GM23248 (cell line): ENCODE data around the gene CBX3. TPM values are rescaled to one million over a fixed set of nuclear protein-coding genes. Genes with fewer than 3 reads are reported as not detected.
A peak's percentile ranks its signal among the peaks of the same experiment; 100 is the strongest.
"Not testable (repeated sequence)": the region's sequence is repeated elsewhere in the genome, so short reads cannot be mapped to it uniquely, and the experiment has no call there.

Experiments used
- DNase-seq: peaks from one replicate; pipeline ENCODE4 v3.0.0-alpha.2; 2015
- H2AFZ ChIP-seq: fragments of 200-600 bp; sonication (generic); 2 replicates; pipeline ENCODE4 v1.6.1; 2016; ENCODE audit warnings: antibody characterized with exemption
- H3F3A ChIP-seq: fragments of 200-600 bp; sonication (generic); 2 replicates; pipeline ENCODE4 v1.6.1; 2016; ENCODE audit warnings: mild to moderate bottlenecking, antibody characterized with exemption, mixed run types; ENCODE audit not compliant: insufficient read depth
- H3K27ac ChIP-seq: fragments of 200-600 bp; sonication (generic); 2 replicates; pipeline ENCODE4 v1.5.1; 2016; ENCODE audit warnings: mild to moderate bottlenecking
- H3K27me3 ChIP-seq: fragments of 200-600 bp; sonication (generic); replicated peaks from 2 replicates; pipeline ENCODE4 v1.6.1; 2016; ENCODE audit warnings: mild to moderate bottlenecking; ENCODE audit not compliant: insufficient read depth
- H3K36me3 ChIP-seq: fragments of 200-600 bp; sonication (generic); 2 replicates; pipeline ENCODE4 v1.6.1; 2016; ENCODE audit warnings: low read depth, mild to moderate bottlenecking
- H3K4me1 ChIP-seq: fragments of 200-600 bp; sonication (generic); 2 replicates; pipeline ENCODE4 v1.6.1; 2016; ENCODE audit warnings: mild to moderate bottlenecking; ENCODE audit not compliant: insufficient read depth
- H3K4me2 ChIP-seq: fragments of 200-600 bp; sonication (generic); one replicate; pipeline ENCODE4 v1.6.1; 2016; ENCODE audit warnings: mild to moderate bottlenecking; ENCODE audit not compliant: unreplicated experiment
- H3K4me3 ChIP-seq: fragments of 200-600 bp; sonication (generic); 2 replicates; pipeline ENCODE4 v1.5.1; 2016; ENCODE audit warnings: mild to moderate bottlenecking
- H3K79me2 ChIP-seq: fragments of 200-600 bp; sonication (generic); 2 replicates; pipeline ENCODE4 v1.6.1; 2016; ENCODE audit warnings: mild to moderate bottlenecking; ENCODE audit not compliant: insufficient read depth
- H3K9ac ChIP-seq: fragments of 200-600 bp; sonication (generic); 2 replicates; pipeline ENCODE4 v1.6.1; 2016; ENCODE audit warnings: mild to moderate bottlenecking
- H3K9me2 ChIP-seq: fragments of 200-600 bp; sonication (generic); 2 replicates; pipeline ENCODE4 v1.6.1; 2016; ENCODE audit warnings: mixed run types, mild to moderate bottlenecking, moderate library complexity; ENCODE audit not compliant: insufficient read depth
- H3K9me3 ChIP-seq: fragments of 200-600 bp; sonication (generic); one replicate; pipeline ENCODE4 v1.6.1; 2017; ENCODE audit warnings: low read depth
- H4K20me1 ChIP-seq: fragments of 200-600 bp; sonication (generic); 2 replicates; pipeline ENCODE4 v1.6.0; 2016; ENCODE audit not compliant: insufficient read depth
- EZH2 ChIP-seq: fragments of 200-600 bp; sonication (generic); IDR thresholded peaks from 2 replicates; pipeline ENCODE4 v1.6.1; 2018; ENCODE audit warnings: antibody characterized with exemption, mild to moderate bottlenecking; ENCODE audit not compliant: insufficient read depth, poor library complexity, severe bottlenecking
- EZH2phosphoT487 ChIP-seq: fragments of 200-600 bp; sonication (generic); IDR thresholded peaks from 2 replicates; pipeline ENCODE4 v1.6.1; 2018; ENCODE audit warnings: antibody characterized with exemption, moderate library complexity, mild to moderate bottlenecking, low read depth; ENCODE audit not compliant: insufficient read depth
- WGBS, 2 experiments: methylation state at CpG; one replicate each; pipeline ENCODE4 v1.1.6; 2015 to 2017; ENCODE audit warnings: low lambda C conversion rate in 2 of 2, low coverage in 1 of 2; ENCODE audit errors: missing lambda C conversion rate in 2 of 2; 5-methylcytosine and 5-hydroxymethylcytosine counted together
- in situ Hi-C: fragments of 300-500 bp; cut with MboI; formaldehyde crosslinking; loops from 2 replicates; pipeline ENCODE4 v1.15.0; 2020
- polyA plus RNA-seq: library from polyadenylated mRNA; unstranded; fragments of >200 nt; fragmentation: Nextera tagmentation; extraction: Ambion mirVana; gene quantifications from 2 replicates; pipeline ENCODE4 v1.2.1, GENCODE V29; 2016
- total RNA-seq: library from RNA; depleted of rRNA; stranded (reverse); fragments of >200 nt; shearing (Covaris generic); gene quantifications from 2 replicates; pipeline ENCODE4 v1.2.3, GENCODE V29; 2014

The CBX3 gene
- total and polyA plus RNA-seq, 2 experiments from 2014 or later, result 73.3 to 122 TPM

GRCh38 chr7:26157520-26158105, 43.9 kb upstream of the CBX3 start:
- WGBS, 2 experiments, result 84 to 85% methylated on average over 4 of the region's 4 CpGs
- Histone ChIP-seq H3K27me3 (no peaks in the 10 kb centered on the region), H2AFZ (no peak overlapping the region), H3K9me3 (no peaks in the 10 kb centered on the region), H3K4me2 (no peak overlapping the region), H3K4me3 (no peak overlapping the region), H3K79me2 (no peaks in the 10 kb centered on the region), H3K9ac (no peak overlapping the region), H3K4me1 (peaks cover 30% of the 10 kb centered on the region), H4K20me1 (no peaks in the 10 kb centered on the region), H3K36me3 (no peaks in the 10 kb centered on the region), H3F3A (peaks cover 26% of the 10 kb centered on the region), H3K27ac (no peak overlapping the region), H3K9me2 (no peaks in the 10 kb centered on the region)
- DNase-seq, result no peak
- TF ChIP-seq EZH2phosphoT487 (no peak), EZH2 (no peak)
- in situ Hi-C loops, result no loop called here

- 48 to 56% methylated on average over 2 of the region's 2 CpGs for WGBS, 2 experiments
- Histone ChIP-seq H3K4me1 (peaks cover 30% of the 10 kb centered on the region), H3K9ac (no peak overlapping the region), H3K9me3 (no peaks in the 10 kb centered on the region), H3K4me3 (no peak overlapping the region), H3K27me3 (no peaks in the 10 kb centered on the region), H3K79me2 (no peaks in the 10 kb centered on the region), H2AFZ (no peak overlapping the region), H3K36me3 (no peaks in the 10 kb centered on the region), H3F3A (peaks cover 26% of the 10 kb centered on the region), H3K9me2 (no peaks in the 10 kb centered on the region), H4K20me1 (no peaks in the 10 kb centered on the region), H3K27ac (no peak overlapping the region), H3K4me2 (peak overlapping the region; percentile 25)
- DNase-seq, result no peak
- in situ Hi-C loops, result no loop called here
- TF ChIP-seq EZH2 (no peak), EZH2phosphoT487 (no peak)
Measured at GRCh38 chr7:26159243-26159642, 42.3 kb upstream of the CBX3 start.

DNA sequence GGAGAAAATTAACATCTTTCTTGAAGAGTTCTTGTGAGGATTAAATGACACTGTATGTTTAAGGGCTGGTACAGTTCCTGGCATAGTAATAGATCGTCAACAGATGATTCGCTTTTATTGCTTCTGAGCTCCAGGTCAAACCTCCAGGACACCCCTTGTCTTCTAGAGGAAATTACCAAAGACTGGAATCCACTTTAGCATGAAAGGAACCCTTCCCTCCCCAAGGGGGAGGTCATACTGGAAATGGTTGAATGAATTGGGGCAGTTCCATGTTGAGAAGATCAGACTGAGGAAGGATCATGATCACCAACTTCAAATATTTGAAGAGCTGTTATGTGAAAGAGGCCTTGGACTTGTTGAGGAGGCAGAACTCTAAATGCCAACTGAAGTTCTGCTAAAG, 40.6 kb upstream of the CBX3 start:
- Histone ChIP-seq H3K27ac (no peak overlapping the region), H3K9me2 (no peaks in the 10 kb centered on the region), H2AFZ (no peak overlapping the region), H3K79me2 (no peaks in the 10 kb centered on the region), H3K4me2 (no peak overlapping the region), H3K27me3 (no peaks in the 10 kb centered on the region), H4K20me1 (no peaks in the 10 kb centered on the region), H3K36me3 (no peaks in the 10 kb centered on the region), H3K9ac (no peak overlapping the region), H3K9me3 (no peaks in the 10 kb centered on the region), H3F3A (peaks cover 10% of the 10 kb centered on the region), H3K4me3 (no peak overlapping the region), H3K4me1 (peaks cover 21% of the 10 kb centered on the region)
- DNase-seq, result no peak
- in situ Hi-C loops, result no loop called here
- TF ChIP-seq EZH2 (no peak), EZH2phosphoT487 (no peak)
- WGBS, 2 experiments, result 74 to 87% methylated on average over 2 of the region's 2 CpGs

DNA sequence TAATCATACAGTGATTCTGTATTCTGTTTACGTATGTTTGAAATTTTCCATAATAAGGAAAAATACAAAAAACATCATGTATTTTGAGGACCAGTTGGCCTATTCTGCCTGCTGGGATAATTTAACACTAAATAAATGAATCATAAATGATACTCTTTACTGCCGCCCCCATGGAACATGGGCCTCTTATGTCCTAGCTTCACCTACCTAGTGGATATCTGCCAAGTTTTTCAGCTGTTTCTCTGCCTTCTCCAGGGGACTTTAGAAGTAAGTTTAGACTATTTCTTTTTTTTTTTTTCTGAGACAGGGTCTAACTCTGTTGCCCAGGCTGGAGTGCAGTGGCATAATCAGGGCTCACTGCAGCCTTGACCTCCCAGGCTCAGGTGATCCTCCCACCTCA, 39.1 kb upstream of the CBX3 start:
- Histone ChIP-seq H3K9me3 (no peaks in the 10 kb centered on the region), H3K27me3 (no peaks in the 10 kb centered on the region), H3K9ac (no peak overlapping the region), H2AFZ (no peak overlapping the region), H3F3A (0 out of 2 replicates have a peak, but pooled peaks cover 6% of the 10 kb centered on the region), H3K4me3 (no peak overlapping the region), H3K27ac (no peak overlapping the region), H4K20me1 (no peaks in the 10 kb centered on the region), H3K79me2 (no peaks in the 10 kb centered on the region), H3K9me2 (no peaks in the 10 kb centered on the region), H3K36me3 (no peaks in the 10 kb centered on the region), H3K4me1 (peaks cover 13% of the 10 kb centered on the region; the same call in 1 of the 2 replicates), H3K4me2 (no peak overlapping the region)
- in situ Hi-C loops, result no loop called here
- WGBS, 2 experiments, result 54 to 55% methylated on average over 2 of the region's 2 CpGs
- TF ChIP-seq EZH2phosphoT487 (no peak), EZH2 (no peak)
- DNase-seq, result no peak

GRCh38 chr7:26163804-26164203, 37.7 kb upstream of the CBX3 start:
- H3K27ac ChIP-seq, H3K4me1 ChIP-seq, H3K9ac ChIP-seq, H3K36me3 ChIP-seq, H3K9me2 ChIP-seq, H3K27me3 ChIP-seq, H3K79me2 ChIP-seq, in situ Hi-C loops, DNase-seq, H3K9me3 ChIP-seq, H3K4me3 ChIP-seq, H3F3A ChIP-seq, H4K20me1 ChIP-seq, H2AFZ ChIP-seq, H3K4me2 ChIP-seq: not testable (repeated sequence)
- 35% methylated on average over 1 of the region's 1 CpG; no CpG with 5 or more reads in 1 of the 2 experiments for WGBS, 2 experiments
